ENCODE measurements around the gene TSPAN18.

DNA sequence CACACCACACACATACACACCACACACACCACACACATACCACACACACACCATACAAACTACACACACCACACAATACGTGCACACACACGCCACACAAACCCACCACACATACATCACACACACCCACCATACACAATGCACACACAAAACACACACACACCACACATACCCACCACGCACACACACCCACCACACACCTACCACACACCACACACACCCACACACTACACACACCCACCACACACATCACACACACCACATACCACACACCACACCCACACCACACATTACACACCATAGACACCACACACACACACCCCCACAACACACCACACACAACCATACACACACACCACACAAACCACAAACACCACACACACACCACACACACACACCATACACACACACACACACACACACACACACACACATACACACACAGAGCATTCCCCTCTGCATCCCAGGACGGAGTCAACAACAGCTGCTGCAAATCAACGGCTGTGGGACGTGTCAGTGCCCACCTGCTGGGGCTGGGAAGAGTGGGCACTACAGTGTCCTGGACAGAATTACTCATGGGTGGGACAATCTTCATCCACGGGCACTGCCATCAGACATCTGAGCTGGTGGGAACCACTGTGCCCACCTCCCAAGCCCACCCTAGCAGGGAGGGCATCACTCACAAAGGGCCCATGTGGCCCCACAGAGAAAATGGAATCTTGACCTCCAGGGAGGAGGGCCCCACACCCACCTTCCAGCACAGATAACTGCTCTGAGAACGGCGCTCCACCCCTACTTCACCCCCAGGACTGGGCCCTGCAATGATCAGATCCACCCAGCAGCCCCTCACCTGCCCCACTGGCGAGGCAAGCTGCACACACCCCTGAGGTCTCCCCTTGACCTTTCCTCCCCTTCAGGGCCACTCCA lies 215.5 kb downstream of the TSPAN18 start:
- no peak for TF ChIP-seq EZH2phosphoT487 (IDR thresholded peaks at IDR 0.05; ENCODE audit: low read depth)
- TF ChIP-seq, protein P1, sequence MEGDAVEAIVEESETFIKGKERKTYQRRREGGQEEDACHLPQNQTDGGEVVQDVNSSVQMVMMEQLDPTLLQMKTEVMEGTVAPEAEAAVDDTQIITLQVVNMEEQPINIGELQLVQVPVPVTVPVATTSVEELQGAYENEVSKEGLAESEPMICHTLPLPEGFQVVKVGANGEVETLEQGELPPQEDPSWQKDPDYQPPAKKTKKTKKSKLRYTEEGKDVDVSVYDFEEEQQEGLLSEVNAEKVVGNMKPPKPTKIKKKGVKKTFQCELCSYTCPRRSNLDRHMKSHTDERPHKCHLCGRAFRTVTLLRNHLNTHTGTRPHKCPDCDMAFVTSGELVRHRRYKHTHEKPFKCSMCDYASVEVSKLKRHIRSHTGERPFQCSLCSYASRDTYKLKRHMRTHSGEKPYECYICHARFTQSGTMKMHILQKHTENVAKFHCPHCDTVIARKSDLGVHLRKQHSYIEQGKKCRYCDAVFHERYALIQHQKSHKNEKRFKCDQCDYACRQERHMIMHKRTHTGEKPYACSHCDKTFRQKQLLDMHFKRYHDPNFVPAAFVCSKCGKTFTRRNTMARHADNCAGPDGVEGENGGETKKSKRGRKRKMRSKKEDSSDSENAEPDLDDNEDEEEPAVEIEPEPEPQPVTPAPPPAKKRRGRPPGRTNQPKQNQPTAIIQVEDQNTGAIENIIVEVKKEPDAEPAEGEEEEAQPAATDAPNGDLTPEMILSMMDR (IDR thresholded peaks at IDR 0.05; ENCODE audit: low read depth, low read length): no peak

All from OCI-LY3 (cell line).